Activated CD8-positive, alpha-beta memory T cell treated with anti-CD3 and anti-CD28 coated beads for 1 hour (primary cell): Measurements from ENCODE around the gene WDR27.
A peak's percentile ranks its signal among the peaks of the same experiment; 100 is the strongest.

Experiments used
- DNase-seq, 2 donors: peaks; one replicate each; pipeline ENCODE4 v3.0.0-alpha.2; 2020; ENCODE audit warnings: low read depth in 1 of 2; ENCODE audit errors: extremely low read depth in 1 of 2

Gene WDR27

GRCh38 chr6:169701954-169702839 is at the start of gene WDR27, which contains the start of gene C6orf120:
TSS of gene WDR27 (minus strand) at chr6:169702029. CDS start at chr6:169689005, 13,024 bp downstream.
TSS of gene C6orf120 (plus strand) at chr6:169702126. CDS start at chr6:169702460, 334 bp downstream.
- peak; percentile 94 to 95 for DNase-seq

GRCh38 chr6:169746556-169746955 is 44.7 kb upstream of the WDR27 start:
- DNase-seq: no peak

GRCh38 chr6:169745405-169745804 is 43.6 kb upstream of the WDR27 start:
- no peak for DNase-seq

- no peak for DNase-seq
Observed at GRCh38 chr6:169741344-169741743, 39.5 kb upstream of the WDR27 start.

- no peak for DNase-seq
Observed at GRCh38 chr6:169738976-169739529, 37.2 kb upstream of the WDR27 start.

- no peak for DNase-seq
Observed at GRCh38 chr6:169738204-169738975, 36.6 kb upstream of the WDR27 start.

GRCh38 chr6:169729961-169730360 is 28.1 kb upstream of the WDR27 start:
- no peak for DNase-seq

- DNase-seq: no peak
Observed at GRCh38 chr6:169726963-169727362, 25.1 kb upstream of the WDR27 start.

GRCh38 chr6:169726049-169726400 is 24.2 kb upstream of the WDR27 start:
- DNase-seq: no peak

GRCh38 chr6:169725125-169726048 is 23.6 kb upstream of the WDR27 start:
- no peak for DNase-seq

GRCh38 chr6:169724494-169725124 is 22.8 kb upstream of the WDR27 start, which contains the start of gene PHF10:
TSS of gene PHF10 (minus strand) at chr6:169724500. CDS start at chr6:169723931, 569 bp downstream.
- peak in 1 of 2 donors; percentile 49 for DNase-seq

- DNase-seq: peak in 1 of 2 donors; percentile 32
Observed at GRCh38 chr6:169723991-169724493, 22.2 kb upstream of the WDR27 start.

- DNase-seq: peak in 1 of 2 donors; percentile 54
Observed at GRCh38 chr6:169723200-169723909, 21.5 kb upstream of the WDR27 start.

GRCh38 chr6:169722362-169723199 is 20.8 kb upstream of the WDR27 start:
- no peak for DNase-seq

- DNase-seq: no peak
Observed at GRCh38 chr6:169720207-169720855, 18.5 kb upstream of the WDR27 start.

- DNase-seq: no peak
Observed at GRCh38 chr6:169719117-169719516, 17.3 kb upstream of the WDR27 start.

- DNase-seq: no peak
Observed at GRCh38 chr6:169714595-169714994, 12.8 kb upstream of the WDR27 start.

- DNase-seq: no peak
Observed at GRCh38 chr6:169714178-169714577, 12.3 kb upstream of the WDR27 start.
